GM10248 (cell line): ENCODE data around the gene ZNF768.
"Not testable (repeated sequence)": the region's sequence is repeated elsewhere in the genome, so short reads cannot be mapped to it uniquely, and the experiment has no call there.

Source experiments
- CTCF ChIA-PET: fragments of 300-600 bp; sonication (Branson Sonifier 250); formaldehyde crosslinking; extraction: SDS; loops from one replicate; lab custom pipeline; 2021; ENCODE audit warnings: antibody characterized with exemption; lab: Yijun Ruan, JAX
- POLR2A ChIA-PET: fragments of 350-650 bp; sonication (Branson Sonifier 250); formaldehyde crosslinking; extraction: SDS; loops from one replicate; lab custom pipeline; 2020; ENCODE audit warnings: antibody characterized with exemption; lab: Yijun Ruan, JAX
- DNase-seq: peaks from one replicate; pipeline ENCODE4 v3.0.0; 2012; ENCODE audit errors: extremely low spot score
- CTCF ChIP-seq: IDR thresholded peaks from 2 replicates; pipeline ENCODE4 v1.5.1; 2012; ENCODE audit warnings: mild to moderate bottlenecking, low read depth; ENCODE audit errors: extremely low read depth, missing control alignments, control extremely low read depth

The ZNF768 gene

GRCh38 chr16:30541502-30542329, 15.3 kb upstream of the ZNF768 start:
- CTCF ChIA-PET, result interaction anchor here (1.1 to 3.2 kb wide), 5 partner anchors 17 to 112 kb away, joined by 3 to 8 read pairs (median 5); partner anchors contain the start of genes DCTPP1 and ZNF688
- DNase-seq, result no peak
- POLR2A ChIA-PET, result no interaction called here
- TF ChIP-seq CTCF, result no peak

- DNase-seq, POLR2A ChIA-PET: not testable (repeated sequence)
- CTCF ChIA-PET, result interaction anchor here (1.1 to 1.4 kb wide), 4 partner anchors 18 to 92 kb away, joined by 3 to 5 read pairs (median 4); partner anchors contain the start of gene ZNF688
Measured at GRCh38 chr16:30540916-30541464, 14.6 kb upstream of the ZNF768 start.

GRCh38 chr16:30539986-30540526, 13.7 kb upstream of the ZNF768 start:
- POLR2A ChIA-PET, DNase-seq: not testable (repeated sequence)
- CTCF ChIA-PET, result interaction anchor here (1.1 to 1.3 kb wide), 3 partner anchors 18 to 110 kb away, joined by 3 to 4 read pairs (median 3); partner anchors contain the start of gene DCTPP1

- ChIA-PET CTCF (interaction anchor here (1.1 to 1.3 kb wide), 3 partner anchors 18 to 109 kb away, joined by 3 to 4 read pairs (median 3); partner anchors contain the start of gene DCTPP1), POLR2A (no interaction called here)
- no peak for TF ChIP-seq CTCF
- no peak for DNase-seq
Measured at GRCh38 chr16:30539000-30539964, 12.9 kb upstream of the ZNF768 start.

GRCh38 chr16:30536391-30537024, 10.1 kb upstream of the ZNF768 start:
- ChIA-PET CTCF (interaction anchor here (0.6 to 4.3 kb wide), 32 partner anchors 7 to 158 kb away, joined by 3 to 47 read pairs (median 5); partner anchors contain the start of genes DCTPP1, ZNF764, ZNF771 and ZNF785), POLR2A (interaction anchor here (1.4 to 1.6 kb wide), 3 partner anchors 15 to 107 kb away, joined by 3 to 7 read pairs (median 6); partner anchors contain the start of genes DCTPP1 and ZNF764)
- not testable (repeated sequence) for DNase-seq

- CTCF ChIA-PET, result interaction anchor here (0.6 to 4.3 kb wide), 48 partner anchors 8 to 165 kb away, joined by 3 to 47 read pairs (median 5); partner anchors contain the start of genes DCTPP1, TBC1D10B, ZNF48 and ZNF764
Measured at GRCh38 chr16:30535777-30536190, 9.4 kb upstream of the ZNF768 start.

More at GRCh38 chr16:30535777-30536190, 9.4 kb upstream of the ZNF768 start:
- TF ChIP-seq CTCF, result peak; percentile 72
- POLR2A ChIA-PET, result interaction anchor here (0.6 to 1.6 kb wide), 8 partner anchors 8 to 446 kb away, joined by 3 to 7 read pairs (median 4); partner anchors contain the start of genes DCTPP1 and ZNF764
- peak; percentile 83 for DNase-seq
